Measurements from ENCODE around the gene CFAP90. TPM values are rescaled to one million over a fixed set of nuclear protein-coding genes. Genes with fewer than 3 reads are reported as not detected.

The CFAP90 gene
- polyA plus RNA-seq, 2 of the 4 experiments (the other 2 are of a cell fraction): 0.17 to 0.25 TPM

- H3K4me3 ChIP-seq: no peak overlapping the region
- POLR2A ChIA-PET: no interaction called here
Observed at GRCh38 chr5:7867260-7867659, 16.3 kb upstream of the CFAP90 start.

GRCh38 chr5:7866196-7866595 lies 15.3 kb upstream of the CFAP90 start:
- Histone ChIP-seq H3K4me2 (no peak overlapping the region), H3K27ac (no peak overlapping the region), H3K9me3 (no peaks in the 10 kb centered on the region), H3K4me1 (peaks cover 19% of the 10 kb centered on the region), H3K4me3 (no peak overlapping the region)
- 86% methylated on average over 2 of the region's 2 CpGs for WGBS (ENCODE audit: missing lambda C conversion rate)
- TF ChIP-seq FOXS1 (CRISPR knock-in tag; IDR thresholded peaks at IDR 0.05) (no peak), ZSCAN20 (CRISPR knock-in tag; IDR thresholded peaks at IDR 0.05) (no peak), TP53 (CRISPR knock-in tag; IDR thresholded peaks at IDR 0.05) (no peak), HEYL (CRISPR knock-in tag; IDR thresholded peaks at IDR 0.05) (no peak), MAZ (IDR thresholded peaks at IDR 0.05; ENCODE audit: borderline replicate concordance, low read depth, low read length) (no peak)
- DNase-seq (ENCODE audit: low read depth in 1 of 2, low spot score in 1 of 2) (no peak), FAIRE-seq (no peak), ATAC-seq (no peak)
- ChIA-PET POLR2A (no interaction called here), CTCF (interaction anchor here (0.9 to 2.6 kb wide), 4 partner anchors 10 to 50 kb away, joined by 3 to 8 read pairs (median 4); no protein-coding TSS in a partner anchor)

More at GRCh38 chr5:7867260-7867659, 16.3 kb upstream of the CFAP90 start:
- DNase-seq (ENCODE audit: low read depth in 1 of 2, low spot score in 1 of 2): no peak
- H3K27ac ChIP-seq: no peak overlapping the region
- ATAC-seq: no peak
- peak overlapping the region; percentile 89 for H3K4me2 ChIP-seq
- TF ChIP-seq GATA3 (IDR thresholded peaks at IDR 0.05; ENCODE audit: borderline replicate concordance): no peak
- CTCF ChIA-PET: interaction anchor here (1.1 to 2.6 kb wide), 3 partner anchors 17 to 51 kb away, joined by 4 to 8 read pairs (median 6); no protein-coding TSS in a partner anchor
- no peaks in the 10 kb centered on the region for H3K9me3 ChIP-seq
- no peak for FAIRE-seq
- WGBS (ENCODE audit: missing lambda C conversion rate): 67% methylated on average over 3 of the region's 3 CpGs
- peaks cover 20% of the 10 kb centered on the region for H3K4me1 ChIP-seq

- WGBS (ENCODE audit: missing lambda C conversion rate): 88% methylated on average over 9 of the region's 9 CpGs
- ATAC-seq (no peak; a peak in 1 of 6 replicates), DNase-seq (ENCODE audit: low read depth in 1 of 2, low spot score in 1 of 2) (no peak), FAIRE-seq (no peak)
- H3K9me3 ChIP-seq: no peaks in the 10 kb centered on the region; the same call in 2 of the 3 replicates
- H3K27ac ChIP-seq: peak overlapping the region; percentile 5 to 51; a peak in 3 of 6 replicates
- ChIA-PET POLR2A (interaction anchor here (1.5 kb wide), 1 partner anchor 11 kb away, joined by 8 read pairs; the partner anchor contains the start of genes FASTKD3 and MTRR), CTCF (interaction anchor here (0.6 to 1.8 kb wide), 6 partner anchors 9 to 221 kb away, joined by 3 to 6 read pairs (median 4); partner anchors contain the start of gene MTRR)
- H3K4me2 ChIP-seq: no peak overlapping the region
- H3K4me3 ChIP-seq: no peak overlapping the region
- TF ChIP-seq MAFK (IDR thresholded peaks at IDR 0.05; ENCODE audit: partially characterized antibody): peak; percentile 63
- 0 out of 2 replicates have a peak, but pooled peaks have one; percentile 24 for TF ChIP-seq NFE2L2 (conservative IDR thresholded peaks at IDR 0.05; ENCODE audit: low read length)
- no peak for TF ChIP-seq HOXB13 (CRISPR knock-in tag; IDR thresholded peaks at IDR 0.05; ENCODE audit: low read depth)
- no peak for TF ChIP-seq ZFP36 (IDR thresholded peaks at IDR 0.05; ENCODE audit: borderline replicate concordance, partially characterized antibody)
- H3K4me1 ChIP-seq: peaks cover 5% of the 10 kb centered on the region
Observed at GRCh38 chr5:7857926-7858632, 7.1 kb upstream of the CFAP90 start.

GRCh38 chr5:7857361-7857760 lies 6.4 kb upstream of the CFAP90 start:
- Histone ChIP-seq H3K4me3 (no peak overlapping the region), H3K9me3 (no peaks in the 10 kb centered on the region; the same call in 2 of the 3 replicates), H3K27ac (peak overlapping the region in 1 of 2 experiments; percentile 51; a peak in 2 of 6 replicates), H3K4me2 (no peak overlapping the region), H3K4me1 (peaks cover 5% of the 10 kb centered on the region)
- ChIA-PET POLR2A (interaction anchor here (1.5 kb wide), 1 partner anchor 12 kb away, joined by 8 read pairs; the partner anchor contains the start of genes FASTKD3 and MTRR), CTCF (interaction anchor here (0.6 to 1.5 kb wide), 4 partner anchors 8 to 220 kb away, joined by 3 to 6 read pairs (median 4); partner anchors contain the start of gene MTRR)
- DNase-seq (ENCODE audit: low read depth in 1 of 2, low spot score in 1 of 2) (no peak), ATAC-seq (peak in 1 of 2 experiments; percentile 49; a peak in 3 of 6 replicates), FAIRE-seq (no peak)
- 75% methylated on average over 5 of the region's 5 CpGs for WGBS (ENCODE audit: missing lambda C conversion rate)
- TF ChIP-seq USF2 (IDR thresholded peaks at IDR 0.05): no peak
- no peak for TF ChIP-seq MAZ (IDR thresholded peaks at IDR 0.05; ENCODE audit: borderline replicate concordance, low read depth, low read length)
- TF ChIP-seq SREBF2 (IDR thresholded peaks at IDR 0.05): no peak

GRCh38 chr5:7856855-7857254 lies 5.9 kb upstream of the CFAP90 start:
- DNase-seq (ENCODE audit: low read depth in 1 of 2, low spot score in 1 of 2) (peak in 1 of 2 experiments; percentile 53), FAIRE-seq (no peak), ATAC-seq (peak; percentile 65 to 95; a peak in 5 of 6 replicates)
- no peak overlapping the region for H3K4me3 ChIP-seq
- H3K4me1 ChIP-seq: peaks cover 5% of the 10 kb centered on the region
- no peak overlapping the region for H3K4me2 ChIP-seq
- POLR2A ChIA-PET: no interaction called here
- H3K27ac ChIP-seq: no peak overlapping the region
- CTCF ChIA-PET: interaction anchor here (0.7 to 1.1 kb wide), 3 partner anchors 9 to 596 kb away, joined by 3 read pairs; no protein-coding TSS in a partner anchor
- WGBS (ENCODE audit: missing lambda C conversion rate): 100% methylated on average over 2 of the region's 2 CpGs
- no peaks in the 10 kb centered on the region; the same call in 2 of the 3 replicates for H3K9me3 ChIP-seq
- TF ChIP-seq CHD2 (IDR thresholded peaks at IDR 0.05; ENCODE audit: low read length, partially characterized antibody): no peak
- TF ChIP-seq MAX (IDR thresholded peaks at IDR 0.05): no peak
- no peak for TF ChIP-seq FOXS1 (CRISPR knock-in tag; IDR thresholded peaks at IDR 0.05)
- TF ChIP-seq GATA3 (IDR thresholded peaks at IDR 0.05; ENCODE audit: borderline replicate concordance): no peak
- TF ChIP-seq TFCP2L1 (CRISPR knock-in tag; IDR thresholded peaks at IDR 0.05): no peak
- TF ChIP-seq HOXB5 (CRISPR knock-in tag; IDR thresholded peaks at IDR 0.05): no peak
- no peak for TF ChIP-seq PHF8 (IDR thresholded peaks at IDR 0.05; ENCODE audit: borderline replicate concordance, low read depth)
- 0 out of 3 replicates have a peak, but pooled peaks have one; percentile 10 for TF ChIP-seq SMC3 (IDR thresholded peaks at IDR 0.05)
- no peak for TF ChIP-seq MYC (IDR thresholded peaks at IDR 0.05; ENCODE audit: borderline replicate concordance, low read length)
- peak; percentile 52 for TF ChIP-seq CTCF (IDR thresholded peaks at IDR 0.05)
- TF ChIP-seq ELK1 (IDR thresholded peaks at IDR 0.05; ENCODE audit: low read depth, low read length): no peak
